ENCODE measurements around the gene RFX1. TPM values are rescaled to one million over a fixed set of nuclear protein-coding genes. Genes with fewer than 3 reads are reported as not detected.

The RFX1 gene
- total RNA-seq (10 to 100 TPM; 13.0 to 13.6 TPM), polyA plus RNA-seq (3.1 TPM)

DNA sequence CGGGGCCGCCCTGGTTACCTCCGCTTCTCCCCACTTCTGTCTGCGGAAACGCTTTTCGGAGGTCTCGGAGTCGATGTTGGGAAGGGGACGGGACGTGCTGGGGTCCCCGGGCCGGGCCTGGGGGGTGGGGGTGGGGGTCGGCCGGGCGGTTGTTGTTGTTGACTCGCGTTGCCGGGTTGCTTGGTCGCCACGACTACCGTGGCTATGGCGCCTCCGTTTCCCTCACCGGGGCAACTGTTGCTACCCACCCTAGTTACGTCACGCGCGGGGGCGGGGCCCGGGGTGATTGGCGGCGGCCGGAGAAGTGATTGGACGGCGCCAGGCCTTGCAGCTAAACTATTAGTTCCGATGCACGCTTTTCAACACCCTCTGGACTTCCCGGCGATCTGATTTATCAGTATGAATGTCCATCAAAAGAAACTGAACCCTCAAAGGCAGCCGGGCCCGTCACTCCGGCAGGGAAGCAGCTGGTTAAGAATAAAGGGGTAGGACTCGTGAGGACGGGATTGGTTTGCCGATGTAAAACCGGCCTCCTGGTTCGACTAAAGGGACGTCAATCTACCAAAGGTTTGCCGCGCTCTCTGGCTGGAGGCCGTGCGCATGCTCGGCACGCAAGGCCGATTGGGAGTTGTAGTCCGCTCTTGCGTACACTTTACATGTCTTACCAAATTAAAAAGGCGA is at the start of gene RFX1:
Gene RFX1 (minus strand): TSS at position 236 of the 681 bp plus-strand sequence. CDS start 12,477 bp downstream, outside the sequence.
- ChIA-PET POLR2A (interaction anchor here (0.6 to 3.1 kb wide), 15 partner anchors 12 to 512 kb away, joined by 3 to 47 read pairs (median 5); partner anchors contain the start of genes ADGRE5, DCAF15, DNAJB1 and IL27RA), CTCF (interaction anchor here (1.2 to 3.5 kb wide), 4 partner anchors 25 to 109 kb away, joined by 3 to 19 read pairs (median 5); partner anchors contain the start of gene IL27RA)
- H3K27ac ChIP-seq (ENCODE audit: low read depth, low read length) = peak within 1 kb of the TSS; percentile 100
- H3K36me3 ChIP-seq (ENCODE audit: insufficient read depth, low read length) = no peaks in the 10 kb centered on the region
- Mint-ChIP-seq H3K4me1 (peaks cover 34 to 45% (median 34%) of the 10 kb centered on the region in 3 donors), H3K27me3 (peaks cover 0 to 3% of the 10 kb centered on the region in 2 donors), H3K9me3 (peaks cover 0 to 2% (median 0%) of the 10 kb centered on the region in 5 donors), H3K4me3 (peak within 1 kb of the TSS; percentile 90 to 98 (median 96)), H3K27ac (peak within 1 kb of the TSS; percentile 96 to 100 (median 100)), H3K36me3 (peaks cover 0 to 8% (median 1%) of the 10 kb centered on the region in 3 donors)
- peak; percentile 100 for DNase-seq
- H3K27me3 ChIP-seq (ENCODE audit: insufficient read depth, low read length, poor library complexity, severe bottlenecking) = no peaks in the 10 kb centered on the region
- H3K4me1 ChIP-seq (ENCODE audit: insufficient read depth, low read length) = peaks cover 36% of the 10 kb centered on the region
- peak within 1 kb of the TSS; percentile 91 for H3K4me3 ChIP-seq (ENCODE audit: low read length)
- no peaks in the 10 kb centered on the region for H3K9me3 ChIP-seq (ENCODE audit: low read length)

DNA sequence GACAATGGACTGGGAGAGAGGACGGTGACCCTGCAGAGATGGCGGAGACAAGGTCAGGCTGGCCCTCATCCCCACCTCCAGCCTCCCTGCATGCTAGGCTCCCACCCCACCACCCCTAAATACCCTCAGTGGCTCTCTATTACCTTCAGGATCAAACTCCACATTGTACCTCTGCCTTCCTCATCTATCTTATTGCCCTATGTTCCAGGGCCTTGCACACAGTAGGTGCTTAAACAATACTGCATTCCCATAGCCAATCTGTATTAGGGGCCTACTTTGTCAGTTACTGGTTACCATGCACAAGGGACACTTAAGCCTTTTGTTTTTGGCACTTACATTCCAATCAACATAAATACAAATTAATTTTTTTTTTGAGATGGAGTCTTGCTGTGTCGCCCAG is 49.3 kb upstream of the RFX1 start:
- ChIA-PET CTCF (interaction anchor here (0.7 to 7.8 kb wide), 2 partner anchors 13 to 16 kb away, joined by 3 to 67 read pairs; partner anchors contain the start of gene MISP3), POLR2A (no interaction called here)
- Histone ChIP-seq H3K27me3 (ENCODE audit: insufficient read depth, low read length, poor library complexity, severe bottlenecking) (peaks cover 16% of the 10 kb centered on the region), H3K36me3 (ENCODE audit: insufficient read depth, low read length) (peaks cover 13% of the 10 kb centered on the region), H3K4me1 (ENCODE audit: insufficient read depth, low read length) (peaks cover 17% of the 10 kb centered on the region), H3K4me3 (ENCODE audit: low read length) (no peak overlapping the region), H3K9me3 (ENCODE audit: low read length) (no peaks in the 10 kb centered on the region), H3K27ac (ENCODE audit: low read depth, low read length) (no peak overlapping the region)
- no peak overlapping the region for H3K4me3 Mint-ChIP-seq
- peaks cover 11 to 25% (median 13%) of the 10 kb centered on the region in 3 donors for H3K4me1 Mint-ChIP-seq
- peaks cover 5 to 24% (median 9%) of the 10 kb centered on the region in 3 donors for H3K36me3 Mint-ChIP-seq
- H3K9me3 Mint-ChIP-seq = no peaks in the 10 kb centered on the region
- H3K27ac Mint-ChIP-seq = peak overlapping the region in 1 of 8 donors; percentile 55
- peaks cover 14 to 27% of the 10 kb centered on the region in 2 donors for H3K27me3 Mint-ChIP-seq
- no peak for DNase-seq

DNA sequence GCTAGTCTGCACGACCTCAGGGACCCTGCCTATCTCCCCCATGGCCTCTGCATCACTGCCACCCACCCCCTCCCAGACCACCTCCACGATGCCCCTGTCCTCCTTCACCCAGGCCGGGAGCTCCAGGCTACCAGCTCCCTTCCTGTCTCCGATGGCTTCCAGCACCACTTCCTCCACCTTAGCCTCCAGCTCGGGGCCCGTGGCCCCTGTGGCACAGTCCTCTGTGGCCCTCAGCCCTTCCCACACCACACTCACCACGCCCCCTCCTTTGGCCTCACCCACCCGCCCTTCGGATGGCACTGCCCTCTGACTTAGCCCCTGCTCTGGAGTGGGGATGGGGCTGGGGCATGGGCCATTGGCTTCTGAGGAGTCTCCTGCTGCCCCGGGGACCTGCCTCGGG is 48.6 kb upstream of the RFX1 start:
- Histone ChIP-seq H3K27ac (ENCODE audit: low read depth, low read length) (no peak overlapping the region), H3K9me3 (ENCODE audit: low read length) (no peaks in the 10 kb centered on the region), H3K36me3 (ENCODE audit: insufficient read depth, low read length) (peaks cover 19% of the 10 kb centered on the region), H3K4me3 (ENCODE audit: low read length) (no peak overlapping the region), H3K4me1 (ENCODE audit: insufficient read depth, low read length) (peaks cover 17% of the 10 kb centered on the region), H3K27me3 (ENCODE audit: insufficient read depth, low read length, poor library complexity, severe bottlenecking) (peaks cover 16% of the 10 kb centered on the region)
- H3K9me3 Mint-ChIP-seq = no peaks in the 10 kb centered on the region
- H3K4me3 Mint-ChIP-seq = no peak overlapping the region
- H3K4me1 Mint-ChIP-seq = peaks cover 11 to 23% (median 13%) of the 10 kb centered on the region in 3 donors
- POLR2A ChIA-PET = interaction anchor here (0.6 to 0.7 kb wide), 2 partner anchors 12 to 171 kb away, joined by 3 to 9 read pairs; no protein-coding TSS in a partner anchor
- no peak overlapping the region for H3K27ac Mint-ChIP-seq
- peaks cover 13 to 20% of the 10 kb centered on the region in 2 donors for H3K27me3 Mint-ChIP-seq
- CTCF ChIA-PET = interaction anchor here (0.6 to 1.1 kb wide), 3 partner anchors 10 to 585 kb away, joined by 3 read pairs; no protein-coding TSS in a partner anchor
- H3K36me3 Mint-ChIP-seq = peaks cover 7 to 30% (median 9%) of the 10 kb centered on the region in 3 donors
- DNase-seq = no peak

DNA sequence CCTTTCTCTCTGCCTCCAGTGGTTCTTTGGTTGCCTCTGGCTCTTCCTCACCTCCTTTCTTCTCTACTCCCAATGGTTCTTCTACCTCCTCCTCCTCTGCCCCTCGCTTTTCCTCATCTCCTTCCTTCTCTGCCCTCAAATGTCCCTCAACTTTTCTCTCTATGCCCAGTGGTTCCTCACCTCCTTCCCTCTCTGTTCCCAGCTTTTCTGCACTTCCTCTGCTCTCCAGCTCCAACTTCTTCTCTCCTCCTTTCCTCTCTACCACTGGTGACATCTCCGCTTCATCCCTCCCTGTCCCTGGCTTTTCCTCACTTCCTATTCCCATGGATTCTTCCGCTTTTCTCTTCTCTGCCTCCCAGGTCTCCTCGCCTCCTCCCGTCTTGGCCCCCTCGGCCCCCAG is 48.0 kb upstream of the RFX1 start:
- no peaks in the 10 kb centered on the region for H3K9me3 ChIP-seq (ENCODE audit: low read length)
- ChIA-PET POLR2A (interaction anchor here (0.6 kb wide), 1 partner anchor 170 kb away, joined by 3 read pairs; no protein-coding TSS in a partner anchor), CTCF (interaction anchor here (1.1 kb wide), 1 partner anchor 9 kb away, joined by 3 read pairs; no protein-coding TSS in a partner anchor)
- Mint-ChIP-seq H3K4me1 (peaks cover 11 to 19% (median 13%) of the 10 kb centered on the region in 3 donors), H3K4me3 (no peak overlapping the region), H3K27me3 (peaks cover 10 to 15% of the 10 kb centered on the region in 2 donors), H3K27ac (peak overlapping the region in 5 of 8 donors; percentile 7 to 86 (median 38)), H3K36me3 (peaks cover 7 to 33% (median 9%) of the 10 kb centered on the region in 3 donors), H3K9me3 (no peaks in the 10 kb centered on the region)
- H3K4me3 ChIP-seq (ENCODE audit: low read length) = no peak overlapping the region
- H3K27ac ChIP-seq (ENCODE audit: low read depth, low read length) = no peak overlapping the region
- H3K27me3 ChIP-seq (ENCODE audit: insufficient read depth, low read length, poor library complexity, severe bottlenecking) = peaks cover 15% of the 10 kb centered on the region
- peaks cover 15% of the 10 kb centered on the region for H3K4me1 ChIP-seq (ENCODE audit: insufficient read depth, low read length)
- DNase-seq = no peak
- peaks cover 21% of the 10 kb centered on the region for H3K36me3 ChIP-seq (ENCODE audit: insufficient read depth, low read length)

DNA sequence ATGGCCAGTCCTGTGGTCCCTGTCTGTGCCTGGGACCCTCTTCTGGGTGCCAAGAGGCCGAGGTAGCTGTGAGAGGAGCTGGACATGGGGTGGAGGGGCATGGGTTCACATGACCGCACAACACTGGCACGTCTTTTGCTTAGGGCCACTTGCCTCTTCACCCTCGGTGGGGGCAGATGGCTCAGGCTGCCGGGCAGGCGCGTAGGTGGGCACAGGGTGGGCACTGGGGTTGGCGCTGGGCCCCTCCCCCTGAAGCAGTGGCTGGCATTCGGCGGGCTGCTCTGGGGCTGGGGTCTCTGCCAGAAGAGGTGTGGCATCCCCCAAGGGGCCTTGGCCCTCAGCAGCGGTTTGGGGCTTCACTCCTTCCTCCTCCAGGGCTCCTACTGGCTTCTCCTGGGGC is 47.4 kb upstream of the RFX1 start:
- Histone ChIP-seq H3K4me3 (ENCODE audit: low read length) (no peak overlapping the region), H3K27ac (ENCODE audit: low read depth, low read length) (no peak overlapping the region), H3K4me1 (ENCODE audit: insufficient read depth, low read length) (peaks cover 9% of the 10 kb centered on the region), H3K36me3 (ENCODE audit: insufficient read depth, low read length) (peaks cover 27% of the 10 kb centered on the region), H3K9me3 (ENCODE audit: low read length) (no peaks in the 10 kb centered on the region), H3K27me3 (ENCODE audit: insufficient read depth, low read length, poor library complexity, severe bottlenecking) (peaks cover 9% of the 10 kb centered on the region)
- POLR2A ChIA-PET = interaction anchor here (0.7 kb wide), 1 partner anchor 64 kb away, joined by 12 read pairs; the partner anchor contains the start of gene PRKACA
- Mint-ChIP-seq H3K9me3 (no peaks in the 10 kb centered on the region), H3K27me3 (peaks cover 5 to 9% of the 10 kb centered on the region in 2 donors), H3K27ac (no peak overlapping the region), H3K4me3 (no peak overlapping the region), H3K4me1 (peaks cover 5 to 16% (median 9%) of the 10 kb centered on the region in 3 donors), H3K36me3 (peaks cover 7 to 39% (median 11%) of the 10 kb centered on the region in 3 donors)
- DNase-seq = no peak
- CTCF ChIA-PET = interaction anchor here (1.1 kb wide), 2 partner anchors 19 to 172 kb away, joined by 3 to 4 read pairs; partner anchors contain the start of gene MISP3

DNA sequence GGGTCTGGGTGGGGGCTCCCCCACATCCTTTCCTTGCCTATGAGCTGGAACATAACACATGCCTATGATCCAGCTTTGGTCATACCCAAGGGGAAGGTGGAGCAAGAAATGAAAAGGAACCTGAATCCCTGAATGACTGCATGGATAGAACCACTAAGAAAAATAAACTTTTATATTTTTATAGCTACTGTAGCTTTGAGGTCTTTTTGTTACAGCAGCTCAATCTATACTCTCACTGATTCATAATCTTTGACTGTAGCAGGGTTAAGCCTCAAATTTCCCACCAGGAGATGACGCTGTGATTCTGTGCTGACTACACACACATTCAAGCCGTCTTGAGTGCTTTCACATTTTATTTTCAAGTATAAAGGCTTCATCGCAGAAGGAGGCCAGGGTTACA is 46.9 kb upstream of the RFX1 start:
- CTCF ChIA-PET = interaction anchor here (0.7 to 2.9 kb wide), 5 partner anchors 17 to 171 kb away, joined by 3 to 11 read pairs (median 3); partner anchors contain the start of gene MISP3
- no peak overlapping the region for H3K27ac ChIP-seq (ENCODE audit: low read depth, low read length)
- POLR2A ChIA-PET = interaction anchor here (0.6 to 0.7 kb wide), 2 partner anchors 64 to 265 kb away, joined by 3 to 12 read pairs; partner anchors contain the start of gene PRKACA
- H3K27me3 ChIP-seq (ENCODE audit: insufficient read depth, low read length, poor library complexity, severe bottlenecking) = peaks cover 4% of the 10 kb centered on the region
- DNase-seq = no peak
- peaks cover under 1 to 13% (median 6%) of the 10 kb centered on the region in 3 donors for H3K4me1 Mint-ChIP-seq
- no peaks in the 10 kb centered on the region for H3K9me3 ChIP-seq (ENCODE audit: low read length)
- peaks cover 8 to 43% (median 14%) of the 10 kb centered on the region in 3 donors for H3K36me3 Mint-ChIP-seq
- peaks cover 30% of the 10 kb centered on the region for H3K36me3 ChIP-seq (ENCODE audit: insufficient read depth, low read length)
- peaks cover 0 to 4% of the 10 kb centered on the region in 2 donors for H3K27me3 Mint-ChIP-seq
- no peaks in the 10 kb centered on the region for H3K9me3 Mint-ChIP-seq
- H3K27ac Mint-ChIP-seq = peak overlapping the region in 1 of 8 donors; percentile 69
- peaks cover 4% of the 10 kb centered on the region for H3K4me1 ChIP-seq (ENCODE audit: insufficient read depth, low read length)
- H3K4me3 ChIP-seq (ENCODE audit: low read length) = no peak overlapping the region
- H3K4me3 Mint-ChIP-seq = no peak overlapping the region

DNA sequence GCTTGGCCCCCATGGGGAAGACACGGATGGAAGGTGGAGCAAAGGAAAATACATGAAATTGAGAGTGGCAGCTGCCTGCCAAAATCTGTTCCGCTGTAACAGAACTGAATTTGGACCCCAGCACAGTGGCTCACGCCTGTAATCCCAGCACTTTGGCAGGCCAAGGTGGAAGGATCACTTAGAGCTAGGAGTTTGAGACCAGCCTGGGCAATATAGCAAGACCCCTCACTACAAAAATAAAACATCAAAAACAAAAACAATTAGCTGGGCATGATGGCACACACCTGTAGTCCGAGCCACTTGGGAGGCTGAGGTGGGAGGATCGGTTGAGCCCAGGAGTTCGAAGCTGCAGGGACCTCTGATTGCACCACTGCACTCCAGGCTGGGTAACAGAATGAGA is 46.4 kb upstream of the RFX1 start:
- peak overlapping the region in 2 of 8 donors; percentile 74 to 88 for H3K27ac Mint-ChIP-seq
- ChIA-PET CTCF (interaction anchor here (0.7 to 2.9 kb wide), 5 partner anchors 18 to 171 kb away, joined by 3 to 11 read pairs (median 3); partner anchors contain the start of gene MISP3), POLR2A (interaction anchor here (0.6 to 0.7 kb wide), 2 partner anchors 65 to 264 kb away, joined by 3 to 12 read pairs; partner anchors contain the start of gene PRKACA)
- Histone ChIP-seq H3K27ac (ENCODE audit: low read depth, low read length) (no peak overlapping the region), H3K27me3 (ENCODE audit: insufficient read depth, low read length, poor library complexity, severe bottlenecking) (no peaks in the 10 kb centered on the region), H3K9me3 (ENCODE audit: low read length) (no peaks in the 10 kb centered on the region), H3K4me3 (ENCODE audit: low read length) (no peak overlapping the region), H3K4me1 (ENCODE audit: insufficient read depth, low read length) (no peaks in the 10 kb centered on the region), H3K36me3 (ENCODE audit: insufficient read depth, low read length) (peaks cover 30% of the 10 kb centered on the region)
- no peaks in the 10 kb centered on the region for H3K27me3 Mint-ChIP-seq
- H3K36me3 Mint-ChIP-seq = peaks cover 8 to 46% (median 14%) of the 10 kb centered on the region in 3 donors
- no peak for DNase-seq
- no peaks in the 10 kb centered on the region for H3K9me3 Mint-ChIP-seq
- H3K4me1 Mint-ChIP-seq = peaks cover 0 to 8% (median 3%) of the 10 kb centered on the region in 3 donors
- no peak overlapping the region for H3K4me3 Mint-ChIP-seq

All from CD8-positive, alpha-beta memory T cell (primary cell).